WTC11 (cell line): ENCODE results near the gene SERBP1.

Experiments used
- CBFB ChIP-seq: sonication (generic); formaldehyde crosslinking; IDR thresholded peaks from 2 replicates; pipeline ENCODE4 v1.8.1; 2022; ENCODE audit warnings: mild to moderate bottlenecking, low read depth, missing genetic modification reagents
- CREB1 ChIP-seq: sonication (generic); formaldehyde crosslinking; IDR thresholded peaks from 2 replicates; pipeline ENCODE4 v1.8.0; 2023; ENCODE audit warnings: mild to moderate bottlenecking, missing genetic modification reagents
- CTCF ChIP-seq: fragments of 200-600 bp; IDR thresholded peaks from 2 replicates; pipeline ENCODE4 v1.8.0; 2022; ENCODE audit warnings: antibody characterized with exemption
- FOXP1 ChIP-seq: sonication (generic); formaldehyde crosslinking; IDR thresholded peaks from 2 replicates; pipeline ENCODE4 v1.8.0; 2022; ENCODE audit warnings: missing genetic modification reagents, mild to moderate bottlenecking, moderate library complexity, borderline replicate concordance
- GABPB1 ChIP-seq: sonication (generic); formaldehyde crosslinking; IDR thresholded peaks from 2 replicates; pipeline ENCODE4 v1.8.1; 2023; ENCODE audit warnings: mild to moderate bottlenecking, missing genetic modification reagents
- IRF2 ChIP-seq: sonication (generic); formaldehyde crosslinking; IDR thresholded peaks from 2 replicates; pipeline ENCODE4 v1.8.0; 2022; ENCODE audit warnings: low read depth, missing genetic modification reagents, borderline replicate concordance
- ZBTB21 ChIP-seq: sonication (generic); formaldehyde crosslinking; IDR thresholded peaks from 2 replicates; pipeline ENCODE4 v1.8.1; 2023; ENCODE audit warnings: mild to moderate bottlenecking, missing genetic modification reagents, borderline replicate concordance
- ZNF317 ChIP-seq: sonication (generic); formaldehyde crosslinking; IDR thresholded peaks from 2 replicates; pipeline ENCODE4 v1.8.1; 2023; ENCODE audit warnings: low read depth, mild to moderate bottlenecking, moderate library complexity, missing genetic modification reagents, borderline replicate concordance
- TF ChIP-seq, protein P1 (sequence below): sonication (generic); formaldehyde crosslinking; IDR thresholded peaks from 2 replicates; pipeline ENCODE4 v1.8.0; 2022; ENCODE audit warnings: mild to moderate bottlenecking, missing genetic modification reagents

DNA sequence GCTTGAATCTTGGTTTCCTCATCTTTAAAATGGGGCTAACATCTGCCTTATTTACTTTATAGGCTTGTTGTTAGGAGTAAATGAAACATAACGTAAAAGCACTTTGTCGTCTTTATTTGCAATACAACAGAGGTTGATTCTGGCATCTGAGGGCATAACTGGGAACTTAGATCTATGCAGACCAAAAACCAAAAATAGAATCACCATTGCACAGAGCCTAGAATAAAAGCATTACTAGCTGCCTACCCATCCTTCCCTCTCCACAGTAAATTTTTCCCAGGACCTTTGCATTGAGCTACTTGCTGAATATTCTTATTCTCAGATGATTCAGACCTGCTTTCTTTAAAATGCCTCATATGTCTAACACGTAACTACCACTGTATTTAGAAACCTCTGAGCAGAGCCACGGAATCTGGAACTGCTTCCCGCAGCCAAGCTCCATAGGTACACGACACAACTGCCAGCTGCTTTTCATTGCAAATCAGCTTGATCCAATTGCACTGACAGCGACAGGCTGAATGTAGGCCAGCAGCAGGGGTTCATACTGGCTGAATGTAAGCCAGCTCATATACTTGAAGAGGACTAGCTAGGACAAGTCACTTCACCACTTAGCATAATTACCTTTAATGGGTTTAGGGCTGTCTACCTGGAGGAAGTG lies 33.2 kb upstream of the SERBP1 start:
- TF ChIP-seq CTCF: no peak
- TF ChIP-seq, protein P1, sequence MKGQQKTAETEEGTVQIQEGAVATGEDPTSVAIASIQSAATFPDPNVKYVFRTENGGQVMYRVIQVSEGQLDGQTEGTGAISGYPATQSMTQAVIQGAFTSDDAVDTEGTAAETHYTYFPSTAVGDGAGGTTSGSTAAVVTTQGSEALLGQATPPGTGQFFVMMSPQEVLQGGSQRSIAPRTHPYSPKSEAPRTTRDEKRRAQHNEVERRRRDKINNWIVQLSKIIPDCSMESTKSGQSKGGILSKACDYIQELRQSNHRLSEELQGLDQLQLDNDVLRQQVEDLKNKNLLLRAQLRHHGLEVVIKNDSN (CRISPR knock-in tag): no peak
- no peak for TF ChIP-seq FOXP1 (CRISPR knock-in tag)
- no peak for TF ChIP-seq ZNF317
- TF ChIP-seq CBFB: no peak
- no peak for TF ChIP-seq ZBTB21 (CRISPR knock-in tag)
- TF ChIP-seq GABPB1 (CRISPR knock-in tag): no peak
- TF ChIP-seq CREB1 (CRISPR knock-in tag): no peak
- no peak for TF ChIP-seq IRF2
